ENCODE data around the gene KCTD16.

Gene KCTD16

DNA sequence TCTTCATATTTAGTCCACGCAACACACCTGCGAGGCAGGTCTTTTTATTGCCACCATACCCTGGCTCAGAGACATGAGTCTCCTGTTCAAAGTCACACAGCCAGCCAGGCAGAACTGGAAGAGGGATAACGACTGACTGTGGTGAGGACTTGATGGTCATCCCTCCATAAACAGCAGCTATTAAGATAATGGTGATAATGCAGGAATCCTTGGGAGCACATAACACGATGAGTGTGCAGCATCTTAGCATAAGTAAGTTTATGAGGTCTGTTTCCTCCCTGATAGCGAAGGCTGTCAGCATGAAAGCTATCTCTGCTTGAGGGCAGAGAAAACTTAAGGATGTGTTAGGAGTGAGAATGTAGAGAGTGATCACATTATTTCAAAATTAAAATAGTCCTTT, 30.9 kb downstream of the KCTD16 start:
- Histone ChIP-seq H3K36me3 (ENCODE audit: insufficient read depth, low read length) (no peaks in the 10 kb centered on the region), H3K27ac (ENCODE audit: low read length) (no peak overlapping the region), H3K9me3 (ENCODE audit: insufficient read depth, low read length, severe bottlenecking) (no peaks in the 10 kb centered on the region), H3K4me1 (ENCODE audit: insufficient read depth, low read length) (no peaks in the 10 kb centered on the region), H3K9ac (ENCODE audit: low read depth, low read length) (no peak overlapping the region), H3K79me2 (ENCODE audit: insufficient read depth, low read length) (no peaks in the 10 kb centered on the region), H2AFZ (ENCODE audit: low read depth, low read length) (no peak overlapping the region), H3K4me3 (ENCODE audit: low read depth in 1 of 2, low read length in 2 of 2) (no peak overlapping the region), H3K4me2 (ENCODE audit: insufficient read depth, low read length) (no peak overlapping the region), H3K27me3 (ENCODE audit: insufficient read depth, low read length, poor library complexity) (peaks cover 24% of the 10 kb centered on the region), H4K20me1 (ENCODE audit: insufficient read depth, low read length) (no peaks in the 10 kb centered on the region)
- ATAC-seq (ENCODE audit: insufficient read depth, low read depth): no peak
- DNase-seq: no peak
- no peak for TF ChIP-seq CTCF (IDR thresholded peaks at IDR 0.05; ENCODE audit: borderline replicate concordance, extremely low read depth, low read length, poor library complexity, severe bottlenecking)
- no peak for TF ChIP-seq EZH2 (IDR thresholded peaks at IDR 0.05; ENCODE audit: borderline replicate concordance, low read depth, low read length, severe bottlenecking)

DNA sequence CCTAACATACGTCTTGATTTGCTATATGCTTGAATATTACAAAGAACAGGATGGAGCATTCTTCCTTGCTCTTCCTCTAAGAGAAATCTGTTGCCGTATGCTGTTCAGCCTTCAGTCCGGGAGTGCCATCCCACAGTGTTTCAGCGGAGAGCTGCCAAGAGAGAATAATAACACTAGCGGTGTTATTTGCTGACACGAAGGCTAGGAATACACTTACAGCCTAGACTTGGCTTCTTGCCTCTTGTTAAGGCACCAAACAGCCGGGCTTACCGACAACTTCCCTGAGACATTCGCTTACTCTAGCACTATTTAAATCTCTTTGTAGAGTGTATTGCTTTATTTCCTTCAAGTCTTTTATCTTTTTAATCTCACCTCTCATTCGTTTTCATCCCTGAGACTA, 31.4 kb downstream of the KCTD16 start:
- no peak for ATAC-seq (ENCODE audit: insufficient read depth, low read depth)
- H3K4me1 ChIP-seq (ENCODE audit: insufficient read depth, low read length): no peaks in the 10 kb centered on the region
- no peak overlapping the region for H3K27ac ChIP-seq (ENCODE audit: low read length)
- no peak overlapping the region for H2AFZ ChIP-seq (ENCODE audit: low read depth, low read length)
- no peak for TF ChIP-seq EZH2 (IDR thresholded peaks at IDR 0.05; ENCODE audit: borderline replicate concordance, low read depth, low read length, severe bottlenecking)
- no peaks in the 10 kb centered on the region for H3K36me3 ChIP-seq (ENCODE audit: insufficient read depth, low read length)
- H3K79me2 ChIP-seq (ENCODE audit: insufficient read depth, low read length): no peaks in the 10 kb centered on the region
- no peak overlapping the region for H3K4me3 ChIP-seq (ENCODE audit: low read depth in 1 of 2, low read length in 2 of 2)
- no peak for DNase-seq
- no peaks in the 10 kb centered on the region for H4K20me1 ChIP-seq (ENCODE audit: insufficient read depth, low read length)
- H3K9me3 ChIP-seq (ENCODE audit: insufficient read depth, low read length, severe bottlenecking): no peaks in the 10 kb centered on the region
- H3K27me3 ChIP-seq (ENCODE audit: insufficient read depth, low read length, poor library complexity): peaks cover 29% of the 10 kb centered on the region
- H3K9ac ChIP-seq (ENCODE audit: low read depth, low read length): no peak overlapping the region
- H3K4me2 ChIP-seq (ENCODE audit: insufficient read depth, low read length): no peak overlapping the region

DNA sequence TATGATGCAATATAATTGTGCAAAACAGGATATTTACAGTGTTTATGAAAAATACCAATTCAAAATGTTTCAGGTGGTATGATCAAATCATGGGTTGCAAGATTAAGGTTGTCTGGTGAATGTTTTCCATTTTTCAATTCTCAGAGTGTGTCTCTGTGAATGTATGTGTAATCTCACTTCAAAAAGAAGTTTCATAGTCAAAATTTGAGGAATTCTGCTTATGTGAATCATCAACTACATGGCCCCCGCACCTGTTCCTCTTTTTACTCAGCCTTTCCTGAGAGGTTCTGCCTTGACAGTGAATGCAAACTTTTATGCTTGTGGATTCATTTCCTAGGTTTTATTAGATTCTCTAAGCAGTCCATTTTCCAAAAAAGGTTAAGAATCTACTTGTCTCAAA, 32.1 kb downstream of the KCTD16 start:
- Histone ChIP-seq H3K36me3 (ENCODE audit: insufficient read depth, low read length) (no peaks in the 10 kb centered on the region), H4K20me1 (ENCODE audit: insufficient read depth, low read length) (no peaks in the 10 kb centered on the region), H3K9ac (ENCODE audit: low read depth, low read length) (no peak overlapping the region), H2AFZ (ENCODE audit: low read depth, low read length) (no peak overlapping the region), H3K27me3 (ENCODE audit: insufficient read depth, low read length, poor library complexity) (peaks cover 33% of the 10 kb centered on the region), H3K27ac (ENCODE audit: low read length) (no peak overlapping the region), H3K79me2 (ENCODE audit: insufficient read depth, low read length) (no peaks in the 10 kb centered on the region), H3K4me3 (ENCODE audit: low read depth in 1 of 2, low read length in 2 of 2) (no peak overlapping the region), H3K4me2 (ENCODE audit: insufficient read depth, low read length) (no peak overlapping the region), H3K9me3 (ENCODE audit: insufficient read depth, low read length, severe bottlenecking) (no peaks in the 10 kb centered on the region), H3K4me1 (ENCODE audit: insufficient read depth, low read length) (no peaks in the 10 kb centered on the region)
- TF ChIP-seq EZH2 (IDR thresholded peaks at IDR 0.05; ENCODE audit: borderline replicate concordance, low read depth, low read length, severe bottlenecking) (no peak), CTCF (IDR thresholded peaks at IDR 0.05; ENCODE audit: borderline replicate concordance, extremely low read depth, low read length, poor library complexity, severe bottlenecking) (no peak)
- ATAC-seq (ENCODE audit: insufficient read depth, low read depth) (no peak), DNase-seq (no peak)

DNA sequence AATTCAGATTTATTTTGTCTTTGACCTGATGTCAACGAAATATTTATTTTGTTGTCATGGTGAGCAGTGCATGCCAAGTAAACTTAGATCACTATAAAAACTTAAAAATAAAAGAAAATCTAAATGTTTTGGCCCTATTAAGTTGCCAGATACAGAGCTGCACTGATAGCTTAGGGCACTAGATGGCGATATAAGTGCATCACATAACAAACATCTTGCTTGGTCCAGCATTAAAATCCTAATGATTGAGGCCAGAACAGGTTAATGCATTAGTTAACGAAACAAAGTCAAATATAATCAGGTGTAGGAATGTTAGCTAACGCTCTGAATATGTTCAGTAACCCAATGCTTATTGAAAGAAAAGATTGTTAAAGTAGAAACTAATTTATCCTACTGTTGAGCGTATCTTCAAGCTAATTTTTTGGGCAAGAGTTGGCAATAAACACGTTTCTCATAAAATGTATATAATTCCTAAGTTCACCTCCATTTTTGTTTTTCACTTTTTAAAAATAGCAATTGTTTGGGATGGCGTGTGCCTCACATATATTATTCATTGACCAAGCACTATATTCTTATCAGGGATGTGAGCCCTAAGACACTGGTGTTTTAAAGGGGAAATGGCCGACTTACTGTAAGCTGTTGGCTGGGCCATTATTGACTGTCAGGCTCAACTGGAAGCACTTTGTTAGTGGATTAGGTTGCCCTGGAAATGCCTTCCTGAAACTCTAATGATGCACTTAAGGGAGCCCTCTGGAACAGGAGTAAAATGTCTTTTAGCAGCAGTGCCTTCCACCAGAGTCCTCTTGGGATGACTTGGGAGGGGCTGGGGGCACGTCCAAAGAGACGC, 33.3 kb downstream of the KCTD16 start:
- ATAC-seq (ENCODE audit: insufficient read depth, low read depth): peak; percentile 77
- Histone ChIP-seq H3K27me3 (ENCODE audit: insufficient read depth, low read length, poor library complexity) (peaks cover 35% of the 10 kb centered on the region), H4K20me1 (ENCODE audit: insufficient read depth, low read length) (no peaks in the 10 kb centered on the region), H2AFZ (ENCODE audit: low read depth, low read length) (no peak overlapping the region), H3K36me3 (ENCODE audit: insufficient read depth, low read length) (no peaks in the 10 kb centered on the region), H3K4me1 (ENCODE audit: insufficient read depth, low read length) (no peaks in the 10 kb centered on the region), H3K4me2 (ENCODE audit: insufficient read depth, low read length) (no peak overlapping the region), H3K27ac (ENCODE audit: low read length) (no peak overlapping the region), H3K79me2 (ENCODE audit: insufficient read depth, low read length) (no peaks in the 10 kb centered on the region), H3K9me3 (ENCODE audit: insufficient read depth, low read length, severe bottlenecking) (no peaks in the 10 kb centered on the region), H3K4me3 (ENCODE audit: low read depth in 1 of 2, low read length in 2 of 2) (no peak overlapping the region), H3K9ac (ENCODE audit: low read depth, low read length) (no peak overlapping the region)
- peak; percentile 88 for TF ChIP-seq CTCF (IDR thresholded peaks at IDR 0.05; ENCODE audit: borderline replicate concordance, extremely low read depth, low read length, poor library complexity, severe bottlenecking)
- no peak for TF ChIP-seq EZH2 (IDR thresholded peaks at IDR 0.05; ENCODE audit: borderline replicate concordance, low read depth, low read length, severe bottlenecking)
- DNase-seq: peak; percentile 45
